Hepatocyte (in vitro differentiated cells): ENCODE data around the gene TYW3. TPM values are rescaled to one million over a fixed set of nuclear protein-coding genes. Genes with fewer than 3 reads are reported as not detected.
A peak's percentile ranks its signal among the peaks of the same experiment; 100 is the strongest.

ENCODE experiments used
- DNase-seq: peaks from one replicate; pipeline ENCODE4 v3.0.0-alpha.2; 2016; ENCODE audit warnings: low spot score
- H2AFZ ChIP-seq: fragments of 200-600 bp; sonication (generic); 2 replicates; pipeline ENCODE4 v1.6.0; 2016; ENCODE audit warnings: antibody characterized with exemption, mild to moderate bottlenecking
- H3K27ac ChIP-seq: fragments of 200-600 bp; sonication (generic); 2 replicates; pipeline ENCODE4 v1.5.1; 2016; ENCODE audit warnings: mild to moderate bottlenecking
- H3K27me3 ChIP-seq: fragments of 200-600 bp; sonication (generic); 2 replicates; pipeline ENCODE4 v1.6.1; 2016
- H3K36me3 ChIP-seq: fragments of 200-600 bp; sonication (generic); replicated peaks from 2 replicates; pipeline ENCODE4 v1.5.1; 2016; ENCODE audit warnings: low read depth; ENCODE audit not compliant: insufficient read depth
- H3K4me1 ChIP-seq: fragments of 200-600 bp; sonication (generic); 2 replicates; pipeline ENCODE4 v1.5.1; 2016; ENCODE audit warnings: mild to moderate bottlenecking, moderate library complexity; ENCODE audit not compliant: insufficient read depth
- H3K4me2 ChIP-seq: fragments of 200-600 bp; sonication (generic); 2 replicates; pipeline ENCODE4 v1.6.0; 2016
- H3K4me3 ChIP-seq: fragments of 200-600 bp; sonication (generic); 2 replicates; pipeline ENCODE4 v1.5.1; 2016; ENCODE audit warnings: mild to moderate bottlenecking
- H3K79me2 ChIP-seq: fragments of 200-600 bp; sonication (generic); 2 replicates; pipeline ENCODE4 v1.6.0; 2017; ENCODE audit warnings: mild to moderate bottlenecking
- H3K9me2 ChIP-seq: fragments of 200-600 bp; sonication (generic); replicated peaks from 2 replicates; pipeline ENCODE4 v1.6.0; 2017; ENCODE audit warnings: mild to moderate bottlenecking; ENCODE audit not compliant: insufficient read depth
- H3K9me3 ChIP-seq: fragments of 200-600 bp; sonication (generic); 2 replicates; pipeline ENCODE4 v1.5.1; 2016; ENCODE audit warnings: low read depth, mild to moderate bottlenecking
- H4K20me1 ChIP-seq: fragments of 200-600 bp; sonication (generic); 2 replicates; pipeline ENCODE4 v1.6.0; 2016; ENCODE audit warnings: mild to moderate bottlenecking; ENCODE audit not compliant: insufficient read depth, poor library complexity, severe bottlenecking
- EZH2 ChIP-seq: fragments of 200-600 bp; sonication (generic); IDR thresholded peaks from 2 replicates; pipeline ENCODE4 v1.6.1; 2016; ENCODE audit warnings: antibody characterized with exemption, mild to moderate bottlenecking, borderline replicate concordance
- EZH2phosphoT487 ChIP-seq: fragments of 200-600 bp; sonication (generic); IDR thresholded peaks from one replicate; pipeline ENCODE4 v1.6.1; 2018; ENCODE audit warnings: antibody characterized with exemption, mild to moderate bottlenecking, low read depth, moderate library complexity; ENCODE audit not compliant: unreplicated experiment, severe bottlenecking
- WGBS: methylation state at CpG from one replicate; pipeline ENCODE4 v1.1.6; 2016; ENCODE audit warnings: low lambda C conversion rate; ENCODE audit errors: missing lambda C conversion rate; 5-methylcytosine and 5-hydroxymethylcytosine counted together
- polyA plus RNA-seq: library from polyadenylated mRNA; unstranded; fragments of >200 nt; fragmentation: Nextera tagmentation; extraction: Ambion mirVana; gene quantifications from 2 replicates; pipeline ENCODE4 v1.2.1, GENCODE V29; 2016
- total RNA-seq: library from RNA; depleted of rRNA; stranded (reverse); fragments of >200 nt; gene quantifications from 2 replicates; pipeline ENCODE4 v1.2.3, GENCODE V29; 2014
- TF ChIP-seq, protein P1 (sequence below): fragments of 200-600 bp; sonication (generic); IDR thresholded peaks from 2 replicates; pipeline ENCODE4 v1.5.1; 2016; ENCODE audit warnings: antibody characterized with exemption, mild to moderate bottlenecking; ENCODE audit not compliant: poor library complexity

Gene TYW3
- total and polyA plus RNA-seq, 2 experiments from 2014 or later: 0.33 to 0.42 TPM

DNA sequence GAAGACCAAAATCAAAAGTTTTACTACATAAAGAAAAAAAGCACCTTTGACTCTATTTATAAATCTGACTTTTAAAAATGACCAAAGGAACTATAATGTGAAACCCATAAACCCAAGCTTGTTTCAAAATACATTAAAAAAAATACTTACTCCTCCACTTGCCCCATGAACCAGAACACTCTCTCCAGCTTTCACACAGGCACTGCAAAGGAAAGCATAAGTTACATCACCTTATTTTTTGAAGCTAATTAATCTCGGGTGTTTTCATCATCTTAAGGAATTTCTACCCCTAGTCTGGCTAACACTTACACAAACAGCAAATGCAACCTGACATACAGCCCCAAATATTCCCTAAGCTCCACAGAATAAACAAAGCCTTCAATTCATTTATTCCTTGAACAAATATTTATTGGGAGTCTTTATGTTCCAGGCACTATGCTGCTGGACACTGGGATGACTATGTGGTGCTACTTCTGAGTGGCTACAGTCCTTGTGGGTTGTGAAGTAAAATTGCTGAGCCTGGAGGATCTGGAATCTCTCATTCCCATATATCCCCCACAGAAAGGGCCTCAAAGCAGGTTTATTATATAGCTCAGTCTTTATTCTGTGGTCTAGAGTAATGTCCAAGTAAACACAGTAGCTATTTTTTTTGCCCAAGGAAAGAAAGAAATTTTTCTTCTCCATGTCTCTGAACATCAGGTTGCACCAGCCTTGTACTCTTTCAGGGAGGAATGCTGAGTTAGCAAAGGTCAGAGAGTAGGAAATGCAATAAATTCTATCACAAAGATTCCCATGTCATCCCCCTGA lies 18.3 kb upstream of the TYW3 start:
- Histone ChIP-seq H3K79me2 (no peaks in the 10 kb centered on the region), H3K4me1 (peaks cover 25% of the 10 kb centered on the region), H4K20me1 (no peaks in the 10 kb centered on the region), H3K9me3 (no peaks in the 10 kb centered on the region), H3K4me3 (no peak overlapping the region), H3K27ac (peak overlapping the region; percentile 50), H3K4me2 (peak overlapping the region; percentile 49), H2AFZ (no peak overlapping the region), H3K36me3 (no peaks in the 10 kb centered on the region), H3K27me3 (no peaks in the 10 kb centered on the region), H3K9me2 (no peaks in the 10 kb centered on the region)
- TF ChIP-seq, protein P1, sequence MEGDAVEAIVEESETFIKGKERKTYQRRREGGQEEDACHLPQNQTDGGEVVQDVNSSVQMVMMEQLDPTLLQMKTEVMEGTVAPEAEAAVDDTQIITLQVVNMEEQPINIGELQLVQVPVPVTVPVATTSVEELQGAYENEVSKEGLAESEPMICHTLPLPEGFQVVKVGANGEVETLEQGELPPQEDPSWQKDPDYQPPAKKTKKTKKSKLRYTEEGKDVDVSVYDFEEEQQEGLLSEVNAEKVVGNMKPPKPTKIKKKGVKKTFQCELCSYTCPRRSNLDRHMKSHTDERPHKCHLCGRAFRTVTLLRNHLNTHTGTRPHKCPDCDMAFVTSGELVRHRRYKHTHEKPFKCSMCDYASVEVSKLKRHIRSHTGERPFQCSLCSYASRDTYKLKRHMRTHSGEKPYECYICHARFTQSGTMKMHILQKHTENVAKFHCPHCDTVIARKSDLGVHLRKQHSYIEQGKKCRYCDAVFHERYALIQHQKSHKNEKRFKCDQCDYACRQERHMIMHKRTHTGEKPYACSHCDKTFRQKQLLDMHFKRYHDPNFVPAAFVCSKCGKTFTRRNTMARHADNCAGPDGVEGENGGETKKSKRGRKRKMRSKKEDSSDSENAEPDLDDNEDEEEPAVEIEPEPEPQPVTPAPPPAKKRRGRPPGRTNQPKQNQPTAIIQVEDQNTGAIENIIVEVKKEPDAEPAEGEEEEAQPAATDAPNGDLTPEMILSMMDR: no peak
- TF ChIP-seq EZH2 (no peak), EZH2phosphoT487 (no peak)
- WGBS: 37% methylated on average over 1 of the region's 1 CpG
- DNase-seq: no peak

DNA sequence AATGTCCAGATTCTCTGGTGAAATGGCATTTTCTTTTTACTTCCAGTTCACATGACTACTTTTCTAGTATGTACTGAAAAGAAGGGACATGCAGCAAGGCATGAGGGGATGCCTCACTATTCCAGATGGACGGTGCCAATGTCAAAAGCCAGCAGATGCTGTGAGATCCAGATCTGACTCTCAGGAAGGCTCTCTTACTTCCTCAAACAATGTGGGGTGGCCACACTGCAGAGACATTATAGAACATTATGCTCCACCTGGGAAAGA lies 17.8 kb upstream of the TYW3 start:
- Histone ChIP-seq H3K36me3 (no peaks in the 10 kb centered on the region), H4K20me1 (no peaks in the 10 kb centered on the region), H3K27me3 (no peaks in the 10 kb centered on the region), H3K9me2 (no peaks in the 10 kb centered on the region), H3K27ac (peak overlapping the region; percentile 50), H3K4me2 (peak overlapping the region; percentile 6), H3K4me3 (no peak overlapping the region), H3K9me3 (no peaks in the 10 kb centered on the region), H3K4me1 (peaks cover 25% of the 10 kb centered on the region), H3K79me2 (no peaks in the 10 kb centered on the region), H2AFZ (no peak overlapping the region)
- TF ChIP-seq EZH2phosphoT487: no peak
- TF ChIP-seq, protein P1: no peak
- DNase-seq: no peak
- WGBS: 87% methylated on average over 1 of the region's 1 CpG

DNA sequence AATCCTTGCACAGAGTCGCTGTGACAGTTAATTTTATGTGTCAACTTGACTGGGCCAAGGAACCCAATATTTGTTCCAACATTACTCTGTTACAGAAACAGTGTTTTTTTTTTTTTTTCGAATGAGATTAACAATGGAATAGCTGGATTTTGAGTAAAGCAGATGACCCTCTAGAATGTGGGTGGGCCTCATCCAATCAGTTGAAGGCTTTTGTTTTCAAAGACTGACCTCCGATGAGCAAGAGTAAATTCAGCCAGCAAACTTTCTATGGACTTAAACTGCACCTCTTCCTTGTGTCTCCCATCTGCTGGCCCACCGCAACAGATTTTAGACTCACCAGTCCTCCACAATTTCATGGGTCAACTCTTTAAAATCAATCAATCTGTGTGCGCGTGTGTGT lies 17.1 kb upstream of the TYW3 start:
- H3K9me2 ChIP-seq: no peaks in the 10 kb centered on the region
- no peaks in the 10 kb centered on the region for H3K9me3 ChIP-seq
- H3K79me2 ChIP-seq: no peaks in the 10 kb centered on the region
- DNase-seq: no peak
- H2AFZ ChIP-seq: no peak overlapping the region
- H3K4me3 ChIP-seq: no peak overlapping the region
- no peak overlapping the region for H3K27ac ChIP-seq
- TF ChIP-seq EZH2 (no peak), EZH2phosphoT487 (no peak)
- TF ChIP-seq, protein P1: no peak
- no peak overlapping the region for H3K4me2 ChIP-seq
- WGBS: 63% methylated on average over 6 of the region's 6 CpGs
- H3K4me1 ChIP-seq: peaks cover 25% of the 10 kb centered on the region
- H3K27me3 ChIP-seq: no peaks in the 10 kb centered on the region
- no peaks in the 10 kb centered on the region for H4K20me1 ChIP-seq
- H3K36me3 ChIP-seq: no peaks in the 10 kb centered on the region
